Measurements from ENCODE around the gene LMF1.

Gene LMF1

DNA sequence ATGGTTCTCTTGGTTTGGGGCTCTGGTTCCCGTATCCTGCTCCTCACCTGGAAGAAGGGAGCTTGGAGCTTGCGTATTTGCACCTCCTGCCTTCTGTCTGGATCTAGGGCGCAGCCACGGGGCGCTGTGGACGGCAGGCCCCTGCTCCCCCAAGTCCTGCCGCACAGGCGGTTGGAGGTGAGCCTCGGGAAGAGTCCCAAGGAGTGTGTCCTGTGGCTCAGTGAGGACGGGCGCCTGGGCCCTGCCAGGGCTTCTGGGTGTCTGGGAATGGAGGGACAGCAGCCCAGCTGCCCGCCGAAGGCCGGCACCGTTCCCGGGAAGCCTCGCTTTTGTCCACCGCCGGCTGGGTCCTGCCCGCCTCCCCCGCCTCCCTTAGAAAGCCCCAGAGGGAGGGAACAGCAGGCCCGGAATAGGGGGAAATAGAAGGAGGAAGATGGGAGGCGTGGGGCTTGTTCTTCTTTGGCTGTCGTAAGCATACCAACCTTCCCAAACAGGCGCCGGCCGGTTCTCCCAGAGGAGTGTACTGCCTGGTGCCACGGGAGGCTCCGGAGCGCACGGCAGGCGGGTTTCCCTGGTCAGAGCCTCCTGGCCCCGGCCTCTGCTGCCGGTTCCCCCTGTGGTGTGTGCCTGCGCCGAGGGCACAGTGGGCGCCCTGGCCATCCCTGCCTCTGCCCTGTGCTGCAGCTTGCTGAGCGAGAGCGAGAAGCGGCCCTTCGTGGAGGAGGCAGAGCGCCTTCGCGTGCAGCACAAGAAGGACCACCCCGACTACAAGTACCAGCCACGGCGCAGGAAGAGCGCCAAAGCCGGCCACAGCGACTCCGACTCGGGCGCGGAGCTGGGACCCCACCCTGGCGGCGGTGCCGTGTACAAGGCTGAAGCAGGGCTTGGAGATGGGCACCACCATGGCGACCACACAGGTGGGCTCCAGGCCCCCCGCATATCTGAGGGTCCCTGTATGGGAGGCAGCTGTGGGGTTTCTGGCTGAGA is 12.6 kb upstream of the LMF1 start:
- Histone ChIP-seq H3F3A (ENCODE audit: control insufficient read depth, insufficient read depth) (no peaks in the 10 kb centered on the region), H4K20me1 (ENCODE audit: control insufficient read depth, insufficient read depth, low read depth, low read length) (no peaks in the 10 kb centered on the region), H3K9me3 (ENCODE audit: control insufficient read depth, insufficient read depth, low read length) (no peaks in the 10 kb centered on the region), H3K4me1 (ENCODE audit: control insufficient read depth, low read length) (peaks cover 17% of the 10 kb centered on the region), H3K79me2 (ENCODE audit: control insufficient read depth, low read length) (no peaks in the 10 kb centered on the region), H3K4me2 (ENCODE audit: low read length) (no peak overlapping the region), H3K36me3 (ENCODE audit: control insufficient read depth, low read length) (no peaks in the 10 kb centered on the region), H3K9me2 (replicated peaks; ENCODE audit: control insufficient read depth, low read length) (no peaks in the 10 kb centered on the region), H3K27ac (ENCODE audit: low read depth, low read length) (no peak overlapping the region), H3K4me3 (ENCODE audit: low read length) (no peak overlapping the region), H3K27me3 (ENCODE audit: control insufficient read depth, low read length) (no peaks in the 10 kb centered on the region)
- TF ChIP-seq EZH2phosphoT487 (IDR thresholded peaks at IDR 0.05; ENCODE audit: borderline replicate concordance, low read length), result no peak

GRCh38 chr16:982145-983043 is 11.6 kb upstream of the LMF1 start:
- H3K4me2 ChIP-seq (ENCODE audit: low read length), result no peak overlapping the region
- no peaks in the 10 kb centered on the region for H3F3A ChIP-seq (ENCODE audit: control insufficient read depth, insufficient read depth)
- no peaks in the 10 kb centered on the region for H3K9me3 ChIP-seq (ENCODE audit: control insufficient read depth, insufficient read depth, low read length)
- no peaks in the 10 kb centered on the region for H3K79me2 ChIP-seq (ENCODE audit: control insufficient read depth, low read length)
- TF ChIP-seq, protein P1, sequence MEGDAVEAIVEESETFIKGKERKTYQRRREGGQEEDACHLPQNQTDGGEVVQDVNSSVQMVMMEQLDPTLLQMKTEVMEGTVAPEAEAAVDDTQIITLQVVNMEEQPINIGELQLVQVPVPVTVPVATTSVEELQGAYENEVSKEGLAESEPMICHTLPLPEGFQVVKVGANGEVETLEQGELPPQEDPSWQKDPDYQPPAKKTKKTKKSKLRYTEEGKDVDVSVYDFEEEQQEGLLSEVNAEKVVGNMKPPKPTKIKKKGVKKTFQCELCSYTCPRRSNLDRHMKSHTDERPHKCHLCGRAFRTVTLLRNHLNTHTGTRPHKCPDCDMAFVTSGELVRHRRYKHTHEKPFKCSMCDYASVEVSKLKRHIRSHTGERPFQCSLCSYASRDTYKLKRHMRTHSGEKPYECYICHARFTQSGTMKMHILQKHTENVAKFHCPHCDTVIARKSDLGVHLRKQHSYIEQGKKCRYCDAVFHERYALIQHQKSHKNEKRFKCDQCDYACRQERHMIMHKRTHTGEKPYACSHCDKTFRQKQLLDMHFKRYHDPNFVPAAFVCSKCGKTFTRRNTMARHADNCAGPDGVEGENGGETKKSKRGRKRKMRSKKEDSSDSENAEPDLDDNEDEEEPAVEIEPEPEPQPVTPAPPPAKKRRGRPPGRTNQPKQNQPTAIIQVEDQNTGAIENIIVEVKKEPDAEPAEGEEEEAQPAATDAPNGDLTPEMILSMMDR (IDR thresholded peaks at IDR 0.05; ENCODE audit: low read depth, low read length, poor library complexity, severe bottlenecking), result no peak
- TF ChIP-seq EZH2phosphoT487 (IDR thresholded peaks at IDR 0.05; ENCODE audit: borderline replicate concordance, low read length), result no peak
- H3K4me1 ChIP-seq (ENCODE audit: control insufficient read depth, low read length), result peaks cover 21% of the 10 kb centered on the region
- H3K36me3 ChIP-seq (ENCODE audit: control insufficient read depth, low read length), result no peaks in the 10 kb centered on the region
- H4K20me1 ChIP-seq (ENCODE audit: control insufficient read depth, insufficient read depth, low read depth, low read length), result no peaks in the 10 kb centered on the region
- no peak overlapping the region for H3K4me3 ChIP-seq (ENCODE audit: low read length)
- no peaks in the 10 kb centered on the region for H3K9me2 ChIP-seq (replicated peaks; ENCODE audit: control insufficient read depth, low read length)
- no peaks in the 10 kb centered on the region for H3K27me3 ChIP-seq (ENCODE audit: control insufficient read depth, low read length)
- H3K27ac ChIP-seq (ENCODE audit: low read depth, low read length), result no peak overlapping the region

DNA sequence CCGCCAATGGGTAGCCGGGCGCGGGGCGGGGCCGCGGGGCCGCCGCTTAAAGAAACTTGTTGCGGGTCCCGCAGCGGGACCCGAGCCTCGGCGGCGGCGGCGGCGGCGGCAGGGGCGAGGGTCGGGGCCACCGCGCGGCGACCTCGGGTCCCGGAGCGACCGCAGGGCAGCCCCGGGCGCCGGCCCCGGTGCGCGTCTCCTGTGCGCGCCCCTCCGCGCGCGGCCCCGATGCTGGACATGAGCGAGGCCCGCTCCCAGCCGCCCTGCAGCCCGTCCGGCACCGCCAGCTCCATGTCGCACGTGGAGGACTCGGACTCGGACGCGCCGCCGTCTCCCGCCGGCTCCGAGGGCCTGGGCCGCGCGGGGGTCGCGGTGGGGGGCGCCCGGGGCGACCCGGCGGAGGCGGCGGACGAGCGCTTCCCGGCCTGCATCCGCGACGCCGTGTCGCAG is 10.9 kb upstream of the LMF1 start, which contains the start of gene SOX8:
Gene SOX8 (plus strand): TSS at position 76 of the 450 bp plus-strand sequence. CDS start 153 bp downstream, at position 229.
- Histone ChIP-seq H3K36me3 (ENCODE audit: control insufficient read depth, low read length) (no peaks in the 10 kb centered on the region), H3K9me3 (ENCODE audit: control insufficient read depth, insufficient read depth, low read length) (no peaks in the 10 kb centered on the region), H3K27me3 (ENCODE audit: control insufficient read depth, low read length) (no peaks in the 10 kb centered on the region), H3K4me2 (ENCODE audit: low read length) (peak within 1 kb of the TSS; percentile 64), H3K4me1 (ENCODE audit: control insufficient read depth, low read length) (peaks cover 23% of the 10 kb centered on the region), H3K27ac (ENCODE audit: low read depth, low read length) (peak within 1 kb of the TSS; percentile 51), H4K20me1 (ENCODE audit: control insufficient read depth, insufficient read depth, low read depth, low read length) (no peaks in the 10 kb centered on the region), H3K79me2 (ENCODE audit: control insufficient read depth, low read length) (no peaks in the 10 kb centered on the region), H3K9me2 (replicated peaks; ENCODE audit: control insufficient read depth, low read length) (no peaks in the 10 kb centered on the region), H3K4me3 (ENCODE audit: low read length) (peak within 1 kb of the TSS; percentile 68), H3F3A (ENCODE audit: control insufficient read depth, insufficient read depth) (no peaks in the 10 kb centered on the region)
- TF ChIP-seq EZH2phosphoT487 (IDR thresholded peaks at IDR 0.05; ENCODE audit: borderline replicate concordance, low read length), result no peak
- TF ChIP-seq, protein P1 (IDR thresholded peaks at IDR 0.05; ENCODE audit: low read depth, low read length, poor library complexity, severe bottlenecking), result no peak

All from DOHH2 (cell line).